HG03457 (cell line): Measurements from ENCODE around the gene MST1.

ENCODE experiments used
- ATAC-seq: cut with Tn5 transposase; IDR thresholded peaks from one replicate; pipeline ENCODE4 v1.9.1; 2021; ENCODE audit warnings: moderate number of reproducible peaks; ENCODE audit not compliant: unreplicated experiment

Gene MST1

DNA sequence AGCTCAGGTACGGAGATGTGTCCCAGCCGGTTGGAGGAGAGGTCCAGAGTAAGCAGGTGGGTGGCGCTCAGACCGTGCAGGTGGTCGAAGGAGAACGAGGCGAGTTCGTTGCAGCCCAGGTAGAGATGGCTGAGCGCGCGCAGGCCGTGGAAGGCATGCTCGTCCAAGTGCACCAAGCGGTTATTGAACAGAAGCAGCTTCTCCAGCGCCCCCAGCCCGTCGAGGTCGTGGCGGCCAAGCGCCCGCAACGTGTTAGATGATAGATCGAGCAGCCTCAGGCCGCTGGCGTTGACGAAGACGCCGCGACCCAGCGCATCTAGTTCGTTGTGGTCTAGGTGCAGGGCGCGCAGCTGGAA is 29.6 kb upstream of the MST1 start:
- ATAC-seq, result no peak

DNA sequence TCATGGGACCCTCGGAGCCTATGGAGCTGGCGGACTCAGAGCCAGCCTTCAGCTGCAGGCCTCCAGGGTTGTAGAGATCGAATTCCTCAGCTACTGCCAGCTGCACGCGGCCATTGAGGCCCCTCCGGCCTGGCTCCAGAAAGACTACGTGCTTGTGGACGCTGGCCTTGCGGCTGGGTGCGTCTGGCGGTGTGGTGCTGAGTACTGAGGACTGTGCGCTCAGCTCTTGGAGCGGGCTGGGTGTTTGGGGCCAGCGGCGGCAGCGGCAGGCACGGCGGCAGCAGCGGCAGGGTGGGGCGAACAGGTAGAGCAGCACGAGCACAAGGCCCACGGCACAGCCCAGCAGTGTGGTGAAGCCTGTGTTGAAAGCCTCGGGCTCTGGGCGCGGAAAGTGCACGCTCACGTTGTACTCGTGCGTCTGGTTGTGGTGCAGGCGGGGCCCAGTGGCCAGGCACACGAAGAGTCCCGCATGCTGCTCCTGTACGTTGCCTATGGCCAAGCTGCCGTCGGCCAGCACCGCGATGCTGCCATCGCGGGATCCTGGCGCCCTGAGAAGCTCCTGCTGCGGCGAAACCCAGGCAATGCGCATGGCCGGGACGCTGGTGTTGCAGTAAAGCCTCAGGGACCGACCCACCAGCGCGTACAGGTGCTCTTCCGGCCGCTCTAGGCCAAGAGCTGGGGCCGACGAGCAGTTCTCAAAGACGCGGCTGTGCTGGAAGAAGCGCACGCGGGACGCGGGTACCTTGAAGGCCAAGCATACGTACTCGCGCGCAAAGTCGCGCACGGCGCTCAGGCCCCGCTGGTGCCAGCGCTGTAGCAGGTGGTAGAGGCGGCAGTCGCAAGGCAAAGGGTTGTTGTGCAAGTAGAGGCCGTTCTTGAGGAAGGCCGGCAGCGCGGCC is 28.9 kb upstream of the MST1 start:
- no peak for ATAC-seq

- ATAC-seq, result no peak
Measured at GRCh38 chr3:49717211-49717958, 28.1 kb upstream of the MST1 start.

- no peak for ATAC-seq
Measured at GRCh38 chr3:49716691-49717210, 27.5 kb upstream of the MST1 start.

DNA sequence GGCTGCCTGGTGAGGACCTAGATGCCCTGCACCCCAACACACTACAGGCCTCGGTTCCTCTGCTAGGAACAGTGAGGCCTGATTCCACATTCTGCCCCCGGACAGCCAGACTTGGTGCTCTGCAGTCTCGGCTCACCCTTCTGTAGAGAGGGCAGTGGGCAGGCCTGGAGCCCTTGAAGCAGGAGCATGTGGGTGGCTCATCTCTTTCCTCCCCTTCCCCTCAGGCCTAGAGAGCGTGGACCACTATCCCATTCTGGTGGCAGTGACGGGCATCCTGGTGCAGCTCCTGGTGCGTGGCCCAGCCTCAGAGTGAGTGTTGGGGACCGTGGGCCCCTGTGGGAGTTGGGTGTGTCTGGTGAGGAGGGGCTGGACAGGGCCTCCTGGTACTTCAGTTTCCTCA is 26.9 kb upstream of the MST1 start:
- ATAC-seq, result no peak

GRCh38 chr3:49715611-49716121 is 26.4 kb upstream of the MST1 start:
- ATAC-seq, result no peak

GRCh38 chr3:49714728-49715550 is 25.7 kb upstream of the MST1 start:
- ATAC-seq, result no peak

GRCh38 chr3:49713336-49714105 is 24.2 kb upstream of the MST1 start:
- ATAC-seq, result no peak

- ATAC-seq, result no peak
Measured at GRCh38 chr3:49712631-49713317, 23.5 kb upstream of the MST1 start.

DNA sequence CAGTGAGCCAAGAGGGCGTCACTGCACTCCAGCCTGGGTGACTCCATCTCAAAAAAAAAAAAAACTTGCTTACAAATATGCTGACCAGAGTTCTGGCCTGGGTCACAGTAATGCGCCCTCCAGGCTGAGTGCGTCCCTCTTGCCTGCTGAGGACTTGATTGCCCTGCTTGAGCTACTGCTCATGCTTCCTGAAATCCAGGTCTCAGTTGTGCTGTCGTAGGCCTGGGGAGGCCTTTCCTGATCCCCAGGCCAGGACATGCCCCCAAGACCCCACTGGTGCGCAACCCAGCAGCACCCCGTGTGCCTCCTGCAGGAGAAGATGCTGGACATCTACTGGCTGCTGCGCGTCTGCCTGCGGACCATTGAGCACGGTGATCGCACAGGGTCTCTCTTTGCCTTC is 22.9 kb upstream of the MST1 start:
- ATAC-seq, result no peak

DNA sequence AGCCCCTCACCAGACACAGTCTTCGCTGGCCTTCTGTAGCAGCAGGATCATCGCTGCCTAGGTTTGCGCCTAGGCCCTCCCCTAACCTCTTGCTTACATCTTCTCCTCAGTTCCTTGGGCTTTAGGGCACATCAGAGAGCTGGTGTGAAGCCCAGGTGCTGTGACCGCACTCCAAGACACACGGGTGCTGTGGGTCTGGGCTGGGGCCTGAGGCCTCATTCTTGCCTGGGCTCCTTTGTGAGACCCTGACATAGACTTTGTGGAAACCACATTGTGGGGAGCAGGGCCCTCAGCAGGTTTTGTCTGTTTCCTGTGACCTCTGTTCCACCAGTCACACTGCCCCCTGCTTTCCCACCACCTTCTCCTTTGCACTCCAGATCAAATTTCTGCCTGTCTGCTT is 22.2 kb upstream of the MST1 start:
- ATAC-seq, result no peak

DNA sequence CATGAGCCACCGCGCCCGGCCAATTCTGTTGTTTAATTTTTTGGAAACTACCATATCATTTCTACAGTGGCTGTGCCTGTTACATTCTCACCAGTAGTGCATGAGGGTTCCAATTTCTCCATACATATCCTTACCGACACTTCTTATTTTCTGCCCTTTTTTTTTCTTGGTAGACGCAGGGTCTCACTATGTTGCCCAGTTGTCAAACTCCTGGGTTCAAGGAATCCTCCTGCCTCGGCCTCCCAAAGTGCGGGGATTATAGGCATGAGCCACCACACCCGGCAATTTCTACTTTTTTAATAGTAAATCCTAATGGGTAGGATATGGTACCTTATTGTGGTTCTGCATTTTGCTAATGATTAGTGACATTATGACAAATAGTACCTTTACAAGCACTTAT is 20.6 kb upstream of the MST1 start:
- no peak for ATAC-seq

DNA sequence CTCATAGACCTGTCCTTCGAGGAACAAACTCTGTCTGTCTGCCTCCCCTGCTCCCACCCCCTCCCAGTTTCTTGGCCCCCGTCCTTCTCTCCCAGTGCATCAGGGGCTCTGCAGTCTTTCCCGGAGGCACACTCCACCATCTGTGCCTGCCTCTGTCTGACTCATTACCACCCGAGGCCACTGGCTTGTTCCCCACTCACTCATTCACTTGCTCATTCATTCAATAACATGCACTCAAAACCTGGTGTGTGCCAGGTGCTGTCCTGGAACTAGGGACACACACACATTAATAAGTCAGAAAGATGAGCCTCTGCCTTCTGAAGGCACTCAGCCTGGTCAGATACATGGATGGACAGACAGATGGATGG is 17.8 kb upstream of the MST1 start:
- no peak for ATAC-seq

- ATAC-seq, result no peak
Measured at GRCh38 chr3:49706456-49707112, 17.3 kb upstream of the MST1 start.

- no peak for ATAC-seq
Measured at GRCh38 chr3:49705390-49705960, 16.2 kb upstream of the MST1 start.

GRCh38 chr3:49704629-49705028 is 15.4 kb upstream of the MST1 start:
- ATAC-seq, result no peak

- no peak for ATAC-seq
Measured at GRCh38 chr3:49703956-49704355, 14.7 kb upstream of the MST1 start.

DNA sequence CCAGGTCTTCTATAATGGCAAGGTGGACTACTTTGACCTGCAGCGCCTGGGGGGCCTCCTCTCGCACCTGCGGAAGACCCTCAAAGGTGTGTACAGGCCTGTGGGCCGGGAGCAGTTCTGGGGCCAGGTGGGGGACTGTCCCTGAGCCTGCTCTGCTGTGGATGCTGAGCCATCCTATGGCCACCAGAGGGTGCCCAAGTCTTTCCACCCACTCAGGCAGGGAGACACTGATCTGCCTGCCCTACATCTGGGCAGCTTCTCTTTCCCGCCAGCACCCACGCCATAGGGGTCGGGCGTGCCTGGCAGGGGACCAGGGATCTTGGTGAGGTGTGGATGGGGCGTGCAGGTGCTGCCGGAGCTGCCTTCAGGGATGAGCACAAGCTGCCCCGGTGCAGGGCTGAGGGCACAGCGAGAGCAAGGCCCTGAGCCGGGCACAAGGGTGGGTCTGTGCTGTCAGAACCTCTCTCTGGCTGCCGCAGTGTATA is 14.2 kb upstream of the MST1 start:
- ATAC-seq, result no peak

DNA sequence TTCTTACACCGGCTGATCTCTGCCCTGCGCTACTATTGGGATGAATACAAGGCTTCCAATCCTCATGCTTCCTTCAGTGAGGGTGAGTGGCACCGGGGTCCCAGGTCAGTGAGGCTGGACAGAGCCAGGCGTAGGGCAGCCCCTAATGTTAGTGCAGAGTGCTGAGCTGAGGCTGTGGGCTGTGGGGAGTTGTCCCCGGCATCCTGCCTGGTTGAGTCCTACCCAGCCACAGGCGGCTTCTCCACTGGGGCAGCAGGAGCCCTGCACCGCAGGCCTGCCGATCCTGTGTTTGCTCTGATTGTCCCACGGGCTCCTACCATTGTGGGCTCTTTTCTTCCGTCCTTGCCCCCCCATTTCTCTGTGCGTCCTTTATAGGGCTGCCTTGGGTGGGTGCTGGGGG is 13.4 kb upstream of the MST1 start:
- ATAC-seq, result no peak
